Liver (tissue), 3 donors: ENCODE data around the gene HDAC10.

ENCODE experiments used
- ATF3 ChIP-seq: IDR thresholded peaks from 2 replicates; pipeline ENCODE4 v1.6.1; 2016; ENCODE audit warnings: antibody characterized with exemption
- CTCF ChIP-seq: fragments of 150-350 bp; IDR thresholded peaks from 2 replicates; pipeline ENCODE4 v1.5.1; 2017; ENCODE audit warnings: improper control_type of control experiment, low read depth, low read length; ENCODE audit not compliant: missing input control
- GABPA ChIP-seq, 2 donors: IDR thresholded peaks in 1 of 2; conservative IDR thresholded peaks in 1 of 2; 2 replicates each; pipeline ENCODE4 v1.6.1; 2016; ENCODE audit warnings: antibody characterized with exemption in 2 of 2, mild to moderate bottlenecking in 1 of 2, moderate library complexity in 1 of 2
- TF ChIP-seq, protein P1 (sequence below): IDR thresholded peaks from 2 replicates; pipeline ENCODE4 v1.6.1; 2016; ENCODE audit warnings: antibody characterized with exemption
- donor health status: healthy.
- donor health status: healthy.

DNA sequence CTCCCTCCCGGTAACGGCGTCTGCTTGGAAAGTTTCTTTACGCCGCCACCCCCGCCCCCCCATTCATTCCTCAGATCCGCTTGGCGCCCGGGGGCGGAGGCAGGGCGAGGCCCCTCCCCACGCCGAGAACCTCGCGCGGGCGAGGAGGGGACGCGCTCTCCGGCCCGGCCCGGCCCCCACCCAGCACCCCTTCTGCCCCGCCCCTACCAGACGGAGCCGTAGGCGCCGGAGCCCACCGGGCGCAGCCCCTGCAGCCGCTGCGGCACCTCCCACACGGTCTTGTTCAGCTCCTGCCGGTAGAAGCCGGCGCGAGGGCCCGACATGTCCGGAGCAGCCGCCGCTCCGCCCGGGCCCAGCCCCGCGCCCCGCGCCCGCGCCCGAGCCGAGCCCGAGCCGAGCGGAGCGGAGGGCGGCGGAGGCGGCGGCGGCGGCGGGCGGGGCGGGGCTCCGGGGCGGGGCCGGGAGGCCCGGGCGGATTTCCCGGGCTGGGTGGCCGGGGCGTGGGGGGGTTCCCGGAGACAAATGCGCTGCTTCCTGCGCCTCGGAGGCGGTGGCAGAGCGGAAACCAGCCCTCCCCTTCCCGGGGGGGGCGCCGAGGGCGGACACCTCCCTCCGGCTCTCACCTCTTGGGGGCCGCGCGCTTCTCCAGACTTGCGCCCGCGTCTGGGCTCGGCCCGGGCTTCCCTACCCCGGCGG lies 19.1 kb upstream of the HDAC10 start, which contains the start of gene MAPK11:
- TF ChIP-seq ATF3 (no peak), CTCF (no peak), GABPA (IDR thresholded peaks at IDR 0.05 in 1 of 2, conservative IDR thresholded peaks at IDR 0.05 in 1 of 2) (no peak)
- TF ChIP-seq, protein P1, sequence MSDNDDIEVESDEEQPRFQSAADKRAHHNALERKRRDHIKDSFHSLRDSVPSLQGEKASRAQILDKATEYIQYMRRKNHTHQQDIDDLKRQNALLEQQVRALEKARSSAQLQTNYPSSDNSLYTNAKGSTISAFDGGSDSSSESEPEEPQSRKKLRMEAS: no peak
